ENCODE data around the gene ARID3C.

DNA sequence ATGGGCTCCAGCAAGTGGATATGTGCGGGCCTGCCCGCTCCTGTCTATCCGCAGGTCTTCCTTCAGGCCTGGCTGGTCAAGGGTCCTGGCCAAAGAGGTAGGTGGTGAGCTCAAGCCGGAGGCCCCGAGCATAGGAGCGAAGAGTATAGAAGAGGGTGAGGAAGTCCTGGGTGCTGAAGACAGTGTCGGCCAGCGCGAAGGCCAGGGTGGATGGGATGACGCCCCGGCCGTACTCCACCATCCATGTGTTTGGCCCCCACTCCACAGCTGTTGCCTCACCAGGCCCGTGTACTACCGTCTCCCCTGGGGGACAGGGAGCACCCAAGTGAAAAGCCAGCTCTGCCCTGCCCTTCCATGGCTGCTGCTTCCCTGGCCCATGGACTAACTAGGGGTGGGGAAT is 6.7 kb upstream of the ARID3C start:
- TF ChIP-seq, protein P1, sequence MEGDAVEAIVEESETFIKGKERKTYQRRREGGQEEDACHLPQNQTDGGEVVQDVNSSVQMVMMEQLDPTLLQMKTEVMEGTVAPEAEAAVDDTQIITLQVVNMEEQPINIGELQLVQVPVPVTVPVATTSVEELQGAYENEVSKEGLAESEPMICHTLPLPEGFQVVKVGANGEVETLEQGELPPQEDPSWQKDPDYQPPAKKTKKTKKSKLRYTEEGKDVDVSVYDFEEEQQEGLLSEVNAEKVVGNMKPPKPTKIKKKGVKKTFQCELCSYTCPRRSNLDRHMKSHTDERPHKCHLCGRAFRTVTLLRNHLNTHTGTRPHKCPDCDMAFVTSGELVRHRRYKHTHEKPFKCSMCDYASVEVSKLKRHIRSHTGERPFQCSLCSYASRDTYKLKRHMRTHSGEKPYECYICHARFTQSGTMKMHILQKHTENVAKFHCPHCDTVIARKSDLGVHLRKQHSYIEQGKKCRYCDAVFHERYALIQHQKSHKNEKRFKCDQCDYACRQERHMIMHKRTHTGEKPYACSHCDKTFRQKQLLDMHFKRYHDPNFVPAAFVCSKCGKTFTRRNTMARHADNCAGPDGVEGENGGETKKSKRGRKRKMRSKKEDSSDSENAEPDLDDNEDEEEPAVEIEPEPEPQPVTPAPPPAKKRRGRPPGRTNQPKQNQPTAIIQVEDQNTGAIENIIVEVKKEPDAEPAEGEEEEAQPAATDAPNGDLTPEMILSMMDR (IDR thresholded peaks at IDR 0.05): no peak
- no peak for TF ChIP-seq ZC3H11A (IDR thresholded peaks at IDR 0.05)

Measured in A549 (cell line).